SK-MEL-5 (cell line): ENCODE measurements around the gene UBC. TPM values are rescaled to one million over a fixed set of nuclear protein-coding genes. Genes with fewer than 3 reads are reported as not detected.

Source experiments
- DNase-seq: peaks from one replicate; pipeline ENCODE4 v3.0.0-alpha.2; 2016; ENCODE audit warnings: low read depth, low spot score
- in situ Hi-C: cut with HindIII; loops from 2 replicates; pipeline ENCODE4 v1.10.0; 2016; ENCODE audit warnings: low sequenced_read_pairs, high pct_unique_total_duplicates, low pct_unique_long_range_greater_than_20kb
- total RNA-seq: library from RNA; depleted of rRNA; stranded (reverse); fragments of >200 nt; shearing (Covaris generic); gene quantifications from 2 replicates; pipeline ENCODE4 v1.2.3, GENCODE V29; 2014

Gene UBC
- total RNA-seq, 1 experiment from 2014 or later = 2,016 TPM

- in situ Hi-C loops = no loop called here
- DNase-seq = no peak
Observed at GRCh38 chr12:124876171-124876570, 38.3 kb downstream of the UBC start.

DNA sequence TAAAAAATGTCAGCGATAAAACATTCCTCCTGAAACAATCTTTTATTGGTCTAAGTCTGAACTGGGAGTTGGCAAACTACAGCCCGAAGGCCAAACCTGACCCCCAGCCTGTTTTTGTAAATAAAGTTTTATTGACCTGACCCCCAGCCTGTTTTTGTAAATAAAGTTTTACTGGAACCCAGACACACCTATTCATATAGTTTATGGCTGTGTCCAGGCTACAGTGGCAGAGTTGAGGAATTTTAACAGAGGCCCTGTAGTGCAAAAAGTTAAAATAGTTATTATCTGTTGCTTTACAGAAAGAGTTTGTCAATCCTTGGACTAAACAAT lies 38.7 kb downstream of the UBC start:
- in situ Hi-C loops = no loop called here

DNA sequence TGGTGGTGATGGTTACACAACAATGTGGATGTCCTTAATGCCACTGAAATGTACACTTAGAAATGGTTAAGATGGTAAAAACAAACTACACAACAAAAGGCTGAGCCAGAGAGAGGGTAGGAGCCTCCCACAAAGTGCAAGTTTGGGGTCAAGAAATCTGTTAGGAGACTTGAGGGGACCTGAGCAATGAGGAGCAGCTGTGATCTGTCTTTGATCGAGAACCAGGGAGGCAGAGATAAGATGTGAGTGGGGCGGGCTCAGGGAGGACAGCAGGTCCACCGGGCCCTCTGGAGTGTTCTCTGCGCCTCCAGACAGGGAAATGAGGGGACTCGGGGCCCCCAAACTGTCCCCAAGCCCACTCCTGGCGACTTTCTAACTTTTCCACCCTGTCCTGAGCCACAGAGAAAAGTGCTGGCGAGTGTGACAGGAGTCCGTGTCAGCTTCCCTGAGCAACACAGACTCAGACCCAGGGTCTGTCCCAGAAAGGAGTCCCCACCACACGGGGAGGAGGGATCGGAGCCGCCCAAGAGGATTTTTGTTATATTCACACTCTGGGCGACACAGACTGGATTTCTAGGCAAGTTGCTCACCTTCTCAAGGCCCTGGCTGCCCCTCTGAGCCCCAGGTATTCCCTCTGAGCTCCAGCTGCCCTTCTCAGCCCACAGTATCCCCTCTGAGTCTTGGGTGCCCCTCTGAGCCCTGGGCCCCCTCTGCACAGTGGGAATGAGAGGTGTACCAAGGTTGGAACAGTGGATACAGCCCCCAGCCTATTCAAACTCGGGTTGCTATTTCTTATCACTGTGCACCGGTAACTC lies 39.3 kb downstream of the UBC start:
- DNase-seq = no peak
- in situ Hi-C loops = no loop called here

More for the DNA sequence above, 38.7 kb downstream of the UBC start:
- no peak for DNase-seq

GRCh38 chr12:124874188-124874587 lies 40.3 kb downstream of the UBC start:
- in situ Hi-C loops = no loop called here
- no peak for DNase-seq

DNA sequence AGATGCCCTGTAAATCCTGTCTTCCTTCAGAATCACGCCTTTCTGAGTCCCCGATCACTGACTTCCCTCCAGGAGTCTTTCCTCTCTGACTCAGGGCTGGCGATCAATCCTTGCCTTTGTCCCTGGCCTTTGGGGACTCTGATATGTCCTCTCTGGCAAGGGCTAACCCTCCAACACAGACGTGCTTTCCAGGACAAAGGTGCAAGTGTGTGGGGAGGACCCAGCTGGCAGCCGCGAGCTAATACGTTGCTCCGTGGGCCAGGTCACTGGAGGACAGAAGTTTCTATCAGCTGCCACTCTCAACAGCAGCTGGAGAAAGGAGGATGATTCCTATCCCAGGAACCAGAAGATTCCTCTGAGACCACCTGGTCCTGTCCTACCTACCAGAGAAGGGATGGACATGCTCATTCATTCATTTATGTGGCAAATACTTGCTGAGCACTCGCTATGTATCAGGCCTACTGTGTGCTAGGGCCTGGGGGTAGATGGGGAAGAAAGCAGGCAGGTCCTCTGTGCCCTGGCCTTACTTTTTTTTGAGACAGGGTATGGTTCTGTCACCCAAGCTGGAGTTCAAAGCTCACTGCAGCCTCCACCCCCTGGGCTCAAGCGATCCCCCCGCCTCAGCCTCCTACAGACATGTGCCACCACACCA lies 42.3 kb downstream of the UBC start:
- in situ Hi-C loops = no loop called here

DNA sequence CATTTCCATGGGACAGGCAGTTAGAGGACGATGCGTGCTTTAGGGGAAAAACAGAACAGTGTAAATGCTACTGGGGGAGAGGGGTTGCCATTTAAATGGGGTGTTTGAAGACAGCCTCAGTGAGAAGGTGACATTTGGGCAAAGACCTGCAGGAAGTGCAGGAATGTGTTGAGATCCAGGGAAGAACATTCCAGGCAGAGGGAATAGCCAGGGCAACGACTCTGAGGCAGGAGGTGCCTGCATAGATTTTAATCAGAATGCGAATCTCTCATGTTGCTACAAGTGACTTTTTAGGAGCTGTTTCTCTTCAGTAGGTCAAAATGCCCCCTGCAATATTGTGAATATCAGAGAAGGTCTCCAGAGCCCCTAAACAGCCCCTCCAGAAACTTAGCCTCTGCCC lies 43.2 kb downstream of the UBC start:
- no peak for DNase-seq
- in situ Hi-C loops = no loop called here

More for the DNA sequence above, 42.3 kb downstream of the UBC start:
- DNase-seq = peak; percentile 80

GRCh38 chr12:124870515-124870914 lies 43.9 kb downstream of the UBC start:
- in situ Hi-C loops = no loop called here
- DNase-seq = no peak

DNA sequence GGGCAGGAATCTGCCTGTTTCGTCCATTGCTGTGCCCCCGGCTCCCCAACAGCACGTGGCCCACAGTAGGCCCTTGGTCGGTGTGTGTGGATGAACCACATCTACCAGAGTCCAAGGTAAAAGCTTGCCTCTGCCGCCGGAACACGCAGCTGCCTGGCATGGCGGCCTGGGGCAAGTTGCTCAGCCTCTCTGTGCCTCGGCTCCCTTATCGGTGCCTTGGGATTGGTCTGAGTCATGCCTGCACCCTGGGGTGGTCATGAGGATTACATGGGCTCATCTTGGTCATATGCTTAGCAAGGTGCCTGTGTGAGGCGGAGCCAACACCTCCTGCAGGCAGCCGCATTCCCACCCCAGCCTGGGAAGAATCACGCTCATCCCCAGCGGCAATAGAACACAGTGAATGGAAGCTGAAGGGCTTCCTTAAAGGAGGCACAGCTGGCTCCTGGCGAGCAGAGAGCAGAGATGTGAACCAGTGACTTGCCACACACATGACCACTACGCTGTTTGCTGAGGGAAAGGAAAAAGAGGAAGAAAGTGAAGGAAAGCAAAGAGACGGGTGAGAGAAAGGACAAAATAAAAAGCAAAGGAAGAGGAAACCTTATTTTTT lies 45.3 kb downstream of the UBC start:
- peak; percentile 49 for DNase-seq
- in situ Hi-C loops = no loop called here

DNA sequence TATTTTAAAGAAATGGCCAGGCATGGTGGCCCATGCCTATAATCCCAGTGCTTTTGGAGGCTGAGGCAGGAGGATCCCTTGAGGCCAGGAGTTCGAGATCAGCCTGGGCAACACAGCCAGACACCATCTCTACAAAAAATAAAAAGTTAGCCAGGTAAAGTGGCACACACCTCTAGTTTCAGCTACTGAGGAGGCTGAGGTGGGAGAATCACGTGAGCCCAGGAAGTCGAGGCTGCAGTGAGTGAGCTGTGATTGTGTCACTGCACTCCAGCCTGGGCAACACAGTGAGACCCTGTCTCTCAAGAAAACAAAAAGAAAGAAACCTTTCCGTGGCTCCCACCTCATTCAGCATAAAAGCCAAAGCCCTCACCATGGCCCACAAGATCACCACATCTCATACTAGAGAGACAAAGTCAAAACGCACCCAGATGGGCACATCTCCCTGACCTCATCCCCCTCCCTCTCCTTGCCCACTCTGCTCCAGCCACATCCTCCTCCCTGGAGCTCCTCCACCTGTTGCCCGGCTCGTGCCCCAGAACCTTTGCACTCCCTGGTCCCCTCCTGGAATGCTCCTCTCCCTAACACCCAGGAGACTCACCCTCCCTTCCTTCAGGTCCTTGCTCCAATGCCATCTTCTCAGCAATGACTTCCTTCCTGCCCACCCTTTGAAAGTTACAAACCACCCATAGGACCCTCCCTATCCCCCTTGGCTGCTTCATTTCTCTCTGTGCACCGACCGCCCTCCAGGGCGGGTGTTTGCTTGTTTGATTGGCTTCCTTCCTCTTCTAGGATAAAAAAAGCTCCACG lies 46.0 kb downstream of the UBC start:
- DNase-seq = no peak

DNA sequence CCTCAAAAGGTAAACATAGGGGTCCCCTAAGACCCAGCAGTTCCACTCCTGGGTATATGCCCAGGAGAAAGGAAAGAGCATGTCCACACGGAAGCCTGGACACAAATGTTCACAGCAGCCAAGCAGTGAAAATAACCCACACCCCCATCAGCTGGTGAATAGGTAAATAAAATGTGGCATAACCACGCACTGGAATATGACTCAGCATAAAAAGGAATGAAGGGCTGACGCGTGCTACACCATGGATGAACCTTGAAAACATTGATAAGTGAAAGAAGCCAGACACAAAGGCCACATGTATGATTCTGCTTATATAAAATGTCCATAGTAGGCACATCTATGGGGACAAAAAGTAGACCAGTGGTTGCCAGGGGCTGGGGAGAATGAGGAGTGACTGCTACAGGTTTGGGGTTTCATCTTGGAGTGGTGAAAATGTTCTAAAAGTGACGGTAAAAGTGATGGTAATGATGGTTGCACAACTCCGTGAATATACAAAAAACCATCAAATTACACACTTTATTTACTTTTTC lies 47.0 kb downstream of the UBC start:
- in situ Hi-C loops = no loop called here
- no peak for DNase-seq

More for the DNA sequence above, 46.0 kb downstream of the UBC start:
- in situ Hi-C loops = no loop called here

DNA sequence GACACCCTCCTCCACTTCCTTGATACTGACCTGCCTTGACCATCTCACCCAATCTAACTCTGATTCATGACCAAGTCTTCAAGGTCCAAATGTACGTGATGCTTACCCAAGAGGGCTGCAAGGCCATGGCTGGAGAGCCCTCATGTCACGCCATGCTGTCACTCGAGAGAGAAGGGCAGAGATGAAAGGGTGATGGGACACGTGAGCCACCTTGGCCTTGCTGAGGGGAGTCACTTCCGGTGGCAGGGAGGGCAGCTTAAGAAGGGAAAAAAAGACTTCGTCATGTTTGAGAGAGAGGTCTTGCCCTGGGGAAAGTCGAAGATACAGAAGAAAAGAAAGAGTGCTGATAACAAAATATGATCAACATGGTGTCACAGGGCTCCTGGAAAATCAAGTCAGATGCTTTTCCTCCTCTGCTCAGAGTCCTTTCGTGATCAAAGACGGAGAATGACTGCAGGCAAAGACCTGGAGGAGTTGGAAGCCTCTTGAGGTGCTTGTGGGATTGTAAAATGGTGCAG lies 47.5 kb downstream of the UBC start:
- DNase-seq = no peak
- in situ Hi-C loops = no loop called here

DNA sequence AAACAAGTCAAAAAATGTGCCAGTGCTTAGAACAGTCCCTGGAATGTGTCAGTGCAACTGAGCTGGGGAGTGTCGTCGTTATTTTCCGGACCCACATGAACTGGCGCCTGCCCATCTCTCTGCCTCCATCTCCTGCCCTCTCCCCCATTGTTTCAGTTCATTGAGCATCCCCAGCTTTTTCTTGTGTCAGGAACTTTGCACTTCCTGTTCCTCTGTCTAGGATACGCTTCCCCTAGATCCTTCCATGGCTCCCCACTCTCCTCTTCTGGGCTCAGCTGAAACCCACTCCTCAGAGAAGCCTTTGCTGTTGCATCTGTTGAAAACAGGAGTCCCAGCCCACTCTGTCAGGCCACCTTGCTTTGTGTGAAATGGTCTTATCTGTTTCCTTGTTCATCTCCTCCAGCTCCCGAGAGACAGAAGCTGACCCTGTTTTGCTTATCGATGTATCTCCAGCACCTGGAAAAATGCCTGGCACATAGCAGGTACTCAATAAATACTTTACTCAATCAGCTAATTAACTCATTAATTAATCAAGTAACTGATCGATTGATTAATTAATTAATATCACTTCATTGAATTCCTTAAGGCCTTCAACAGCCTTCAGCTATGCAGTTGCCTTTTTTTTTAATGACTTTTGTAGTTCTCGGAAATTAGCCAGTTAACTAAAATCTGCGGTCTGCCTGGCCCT lies 48.1 kb downstream of the UBC start:
- DNase-seq = no peak
- in situ Hi-C loops = no loop called here

- no peak for DNase-seq
- in situ Hi-C loops = no loop called here
Observed at GRCh38 chr12:124865728-124866127, 48.7 kb downstream of the UBC start.

GRCh38 chr12:124864326-124864752 lies 50.1 kb downstream of the UBC start:
- no peak for DNase-seq
- in situ Hi-C loops = no loop called here

DNA sequence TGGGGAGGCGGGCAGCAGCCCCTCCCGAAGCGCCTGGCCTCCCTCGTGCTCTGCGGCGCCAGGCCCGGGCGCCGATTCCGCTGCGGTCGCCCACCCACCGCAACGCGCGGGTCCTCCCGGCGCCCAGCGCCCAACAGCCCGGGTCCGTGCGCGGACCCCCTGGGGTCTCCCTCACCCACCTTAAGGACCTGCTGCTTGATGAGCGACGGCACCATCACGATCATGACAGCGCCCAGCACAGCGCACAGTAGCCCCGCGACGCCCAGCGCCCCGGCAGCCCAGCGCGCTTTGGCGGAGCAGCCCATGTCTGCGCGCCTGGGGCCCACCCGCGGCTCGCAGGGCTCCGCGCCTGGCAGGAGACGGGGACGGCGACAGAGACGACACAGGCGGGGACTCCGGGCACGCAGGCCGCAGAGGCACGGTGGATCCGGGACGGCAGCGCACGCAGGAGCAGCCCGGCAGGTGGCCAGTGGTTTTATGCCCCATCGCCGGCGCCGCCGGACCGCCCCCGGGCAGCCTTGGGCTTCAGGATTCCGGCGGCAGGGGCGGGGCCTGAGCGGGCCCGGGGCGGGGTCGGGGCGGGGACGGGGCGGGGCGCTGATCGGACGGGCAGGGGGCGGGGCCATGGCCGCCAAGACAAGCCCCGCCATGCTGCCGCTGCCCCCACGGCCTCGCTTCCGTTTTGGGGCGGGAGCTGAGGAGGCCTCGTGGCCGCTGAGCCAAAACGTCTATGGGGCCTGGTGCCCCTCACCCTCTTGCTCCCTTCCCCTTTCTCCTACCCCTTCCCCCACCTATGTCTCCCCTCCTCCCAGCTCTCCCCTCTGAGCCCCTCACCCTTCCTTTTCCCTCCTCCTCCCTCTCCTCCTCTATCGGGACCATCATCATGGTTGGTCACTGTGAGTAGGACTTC lies 50.8 kb downstream of the UBC start, which contains the start of gene SCARB1:
Gene SCARB1, minus strand, starts transcription at position 449 of the 910 bp plus-strand sequence. Its CDS starts 144 bp downstream, at position 305.
- DNase-seq = peak; percentile 81
- in situ Hi-C loops = no loop called here

- in situ Hi-C loops = no loop called here
- DNase-seq = peak; percentile 79
Observed at GRCh38 chr12:124862768-124863415, 51.6 kb downstream of the UBC start.
